Left ventricle myocardium superior (tissue), 1 donor: ENCODE data around the gene SLC2A9. TPM values are rescaled to one million over a fixed set of nuclear protein-coding genes. Genes with fewer than 3 reads are reported as not detected.

ENCODE experiments used
- ATAC-seq: fragments of 200-7000 bp; cut with Tn5 transposase; one replicate; pipeline ENCODE4 v1.9.1; 2020; ENCODE audit warnings: mild to moderate bottlenecking, moderate library complexity
- DNase-seq: peaks from one replicate; pipeline ENCODE4 v3.0.0-alpha.2; 2020
- intact Hi-C: fragments of 100-400 bp; cut with micrococcal nuclease; formaldehyde crosslinking; loops from one replicate; pipeline ENCODE4 v1.11.0; 2022
- long read RNA-seq: library from polyadenylated mRNA; unstranded; transcript quantifications from one replicate; pipeline ENCODE4 v2.0.0, GENCODE V29; 2021
- total RNA-seq: library from RNA; stranded (reverse); fragmentation: NEBNext Ultra II Directional; extraction: Animal tissue kit (Norgen Biotek cat#: 25700); gene quantifications from one replicate; pipeline ENCODE4 v1.2.1, GENCODE V29; 2021
- donor health status: DM: no; HTN: yes; CAD: no; lungs with severe emphysema.

Gene SLC2A9
- total RNA-seq = 7.1 TPM
- long read RNA-seq, partial matches to known transcripts = 3 of 10 reads
- long read RNA-seq, other reads (novel, unspliced or antisense) = 7 of 10 reads

DNA sequence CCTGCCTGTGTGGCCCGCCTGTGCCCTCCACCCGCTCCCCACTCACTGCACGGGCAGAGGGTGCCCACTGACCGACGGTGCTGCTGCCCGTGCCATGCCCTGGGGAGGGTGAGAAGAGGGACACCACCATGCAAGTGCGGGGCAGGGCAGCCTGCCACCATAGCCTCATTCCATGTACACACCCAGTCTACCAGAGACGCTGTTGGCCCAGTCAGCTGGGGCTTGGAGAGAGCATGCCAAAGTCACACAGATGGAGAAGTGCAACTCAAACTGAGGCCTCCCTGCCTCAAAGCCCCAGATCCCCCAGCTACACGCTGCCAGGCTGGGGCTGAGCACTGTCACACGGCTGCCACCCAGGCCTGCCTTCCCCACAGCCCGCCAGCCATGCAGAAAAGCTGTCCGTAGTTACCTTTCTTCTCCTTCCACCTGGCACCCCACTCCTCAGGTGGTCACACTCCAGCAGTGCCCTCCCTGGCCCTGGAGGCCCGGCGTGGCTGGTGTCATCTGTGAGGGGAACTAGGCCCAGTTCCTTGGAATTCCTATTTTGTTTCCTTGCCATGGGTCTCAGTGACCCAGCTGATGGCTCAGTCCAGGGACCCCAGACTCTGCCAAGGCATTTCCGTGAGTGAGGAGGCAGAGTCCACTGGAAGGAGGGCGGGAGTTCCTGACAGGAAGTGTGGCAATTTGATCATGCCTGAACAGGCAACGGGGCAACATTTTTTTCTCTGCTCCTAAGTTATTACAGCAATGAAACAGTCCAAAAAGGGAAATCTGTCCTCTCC lies at the start of gene SLC2A9:
Gene SLC2A9 (minus strand): TSS at position 627 of the 782 bp plus-strand sequence. CDS start 68 bp downstream, at position 559.
- intact Hi-C loops = no loop called here
- DNase-seq (peak; percentile 56), ATAC-seq (no peak)

- ATAC-seq = no peak
- no peak for DNase-seq
- intact Hi-C loops = no loop called here
Measured at GRCh38 chr4:10069075-10069642, 47.9 kb upstream of the SLC2A9 start.

- ATAC-seq (no peak), DNase-seq (no peak)
- intact Hi-C loops = no loop called here
Measured at GRCh38 chr4:10066670-10067651, 45.7 kb upstream of the SLC2A9 start.

- ATAC-seq (no peak), DNase-seq (no peak)
- intact Hi-C loops = no loop called here
Measured at GRCh38 chr4:10066206-10066605, 44.9 kb upstream of the SLC2A9 start.

- ATAC-seq (peak; percentile 98), DNase-seq (peak; percentile 72)
- intact Hi-C loops = no loop called here
Measured at GRCh38 chr4:10063544-10064300, 42.4 kb upstream of the SLC2A9 start.

- no peak for ATAC-seq
- intact Hi-C loops = no loop called here
- DNase-seq = no peak
Measured at GRCh38 chr4:10061650-10062415, 40.5 kb upstream of the SLC2A9 start.

DNA sequence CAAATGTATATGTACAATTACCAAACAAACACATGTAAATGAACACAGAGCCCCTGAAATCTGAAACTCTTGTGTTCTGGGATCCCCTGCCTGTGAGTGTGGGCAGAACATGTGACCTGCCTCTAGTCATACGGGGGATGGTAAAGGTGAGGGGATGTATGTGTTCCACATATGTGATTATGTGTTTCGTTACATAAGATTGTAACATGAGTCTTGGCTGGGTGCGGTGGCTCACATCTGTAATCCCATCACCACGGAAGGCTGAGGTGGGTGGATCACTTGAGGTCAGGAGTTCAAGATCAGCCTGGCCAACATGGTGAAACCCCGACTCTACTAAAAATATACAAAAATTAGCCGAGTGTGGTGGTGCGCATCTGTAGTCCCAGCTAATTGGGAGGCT lies 37.1 kb upstream of the SLC2A9 start:
- ATAC-seq = no peak
- intact Hi-C loops = no loop called here
- no peak for DNase-seq

DNA sequence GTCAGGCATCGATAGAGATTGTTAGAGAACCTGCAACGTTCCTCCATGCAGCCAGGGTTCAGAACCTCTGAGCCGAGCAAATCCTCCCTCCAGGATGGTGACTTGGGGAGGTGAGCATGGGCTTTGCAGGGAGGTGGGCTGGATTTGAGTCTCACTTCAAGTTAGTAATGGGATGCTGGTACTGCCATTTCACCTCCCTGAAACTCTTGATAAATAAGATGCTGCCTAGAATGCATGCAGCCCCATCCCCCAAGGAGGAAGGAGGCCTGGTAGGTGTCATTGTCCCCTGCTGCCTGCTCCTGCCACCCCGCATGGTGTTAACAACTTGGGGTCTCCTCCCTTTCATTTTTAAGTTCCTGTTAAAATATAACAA lies 35.7 kb upstream of the SLC2A9 start:
- ATAC-seq = no peak
- no peak for DNase-seq
- intact Hi-C loops = no loop called here

DNA sequence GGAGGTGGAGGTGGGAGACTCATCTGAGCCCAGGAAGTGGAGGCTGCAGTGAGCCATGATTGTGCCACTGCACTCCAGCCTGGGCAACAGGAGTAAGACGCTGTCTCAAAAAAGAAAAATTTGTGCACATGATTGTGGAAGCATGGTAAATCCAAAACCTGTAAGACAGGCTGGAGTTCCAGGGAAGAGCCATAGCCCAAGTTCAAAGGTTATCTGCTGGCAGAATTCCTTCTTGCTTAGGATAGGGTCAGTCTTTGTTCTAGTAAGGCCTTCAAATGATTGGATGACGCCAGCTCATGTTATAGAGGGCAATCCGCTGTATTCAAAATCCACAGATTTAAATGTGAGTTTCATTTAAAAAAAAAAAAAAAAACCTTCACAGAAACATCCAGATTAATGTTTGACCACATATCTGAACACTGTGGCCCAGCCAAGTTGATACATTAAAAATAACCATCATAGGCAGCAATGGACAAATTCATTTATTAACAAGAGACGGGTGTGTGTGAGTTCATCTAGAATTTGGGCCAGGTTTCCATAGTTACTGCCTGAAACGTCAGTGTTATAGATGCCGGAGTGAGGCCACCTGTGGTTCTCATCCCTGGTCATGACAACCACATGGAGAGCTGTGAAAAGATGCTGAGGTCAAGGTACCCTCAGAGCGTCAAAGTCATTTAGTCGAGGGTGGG lies 35.2 kb upstream of the SLC2A9 start:
- intact Hi-C loops = no loop called here
- ATAC-seq = no peak

DNA sequence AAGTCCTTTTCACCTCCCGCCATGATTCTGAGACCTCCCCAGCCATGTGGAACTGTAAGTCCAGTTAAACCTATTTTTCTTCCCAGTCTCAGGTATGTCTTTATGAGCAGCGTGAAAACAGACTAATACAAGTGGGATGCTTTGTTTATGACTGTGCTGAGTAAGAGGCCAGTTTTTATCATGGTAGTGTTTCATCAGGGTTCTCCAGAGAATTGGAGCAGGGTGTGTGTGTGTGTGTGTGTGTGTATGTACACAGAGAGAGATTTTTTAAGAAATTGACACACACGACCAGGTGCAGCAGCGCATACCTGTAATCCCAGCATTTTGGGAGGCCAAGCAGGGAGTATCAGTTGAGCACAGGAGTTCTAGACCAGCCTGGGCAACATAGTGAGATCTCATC lies 34.6 kb upstream of the SLC2A9 start:
- DNase-seq (no peak), ATAC-seq (no peak)
- intact Hi-C loops = no loop called here

More for the DNA sequence above, 35.2 kb upstream of the SLC2A9 start:
- DNase-seq = no peak

- intact Hi-C loops = no loop called here
- DNase-seq (no peak), ATAC-seq (peak; percentile 65)
Measured at GRCh38 chr4:10054571-10055041, 33.3 kb upstream of the SLC2A9 start.

- peak; percentile 57 for ATAC-seq
- DNase-seq = no peak
- intact Hi-C loops = no loop called here
Measured at GRCh38 chr4:10053635-10054453, 32.5 kb upstream of the SLC2A9 start.

- DNase-seq (no peak), ATAC-seq (no peak)
- intact Hi-C loops = no loop called here
Measured at GRCh38 chr4:10051517-10052135, 30.3 kb upstream of the SLC2A9 start.

DNA sequence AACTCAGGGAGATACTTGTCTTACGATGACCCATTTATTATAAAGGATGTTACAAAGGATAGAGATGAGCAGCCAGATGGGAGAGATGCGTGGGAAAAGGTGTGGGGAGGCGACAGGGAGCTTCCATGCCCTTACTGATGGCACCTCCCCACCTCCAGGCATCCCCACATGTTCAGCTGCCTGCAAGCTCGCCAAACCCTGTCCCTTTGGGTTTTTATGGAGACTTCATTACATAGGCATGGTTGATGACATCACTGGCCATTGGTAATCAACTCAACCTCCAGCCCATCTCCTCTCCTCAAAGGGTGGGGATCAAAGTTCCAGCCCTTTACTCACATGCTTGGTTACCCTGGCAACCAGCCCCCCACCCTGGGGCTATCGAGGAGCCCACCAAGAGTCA lies 29.4 kb upstream of the SLC2A9 start:
- intact Hi-C loops = no loop called here
- ATAC-seq (no peak), DNase-seq (no peak)

DNA sequence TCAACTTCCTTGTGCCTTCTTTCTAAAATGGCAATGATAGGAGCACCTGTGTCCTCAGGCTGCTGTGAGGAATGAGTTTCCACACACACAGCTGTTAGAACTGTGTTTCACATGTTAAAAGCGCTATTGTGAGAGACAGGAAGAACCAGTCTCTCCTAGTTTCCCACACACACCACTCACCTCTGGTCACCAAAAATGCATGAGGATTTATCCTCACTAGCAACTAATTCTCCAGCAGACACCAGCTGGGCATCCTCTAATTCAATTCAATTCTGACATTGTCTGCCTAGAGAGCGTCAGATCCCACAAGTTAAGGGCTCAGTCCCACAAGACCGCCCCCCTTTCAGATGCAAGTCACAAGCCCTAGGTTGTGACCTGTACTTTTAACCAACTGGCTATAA lies 29.0 kb upstream of the SLC2A9 start:
- intact Hi-C loops = no loop called here
- ATAC-seq (no peak), DNase-seq (no peak)

DNA sequence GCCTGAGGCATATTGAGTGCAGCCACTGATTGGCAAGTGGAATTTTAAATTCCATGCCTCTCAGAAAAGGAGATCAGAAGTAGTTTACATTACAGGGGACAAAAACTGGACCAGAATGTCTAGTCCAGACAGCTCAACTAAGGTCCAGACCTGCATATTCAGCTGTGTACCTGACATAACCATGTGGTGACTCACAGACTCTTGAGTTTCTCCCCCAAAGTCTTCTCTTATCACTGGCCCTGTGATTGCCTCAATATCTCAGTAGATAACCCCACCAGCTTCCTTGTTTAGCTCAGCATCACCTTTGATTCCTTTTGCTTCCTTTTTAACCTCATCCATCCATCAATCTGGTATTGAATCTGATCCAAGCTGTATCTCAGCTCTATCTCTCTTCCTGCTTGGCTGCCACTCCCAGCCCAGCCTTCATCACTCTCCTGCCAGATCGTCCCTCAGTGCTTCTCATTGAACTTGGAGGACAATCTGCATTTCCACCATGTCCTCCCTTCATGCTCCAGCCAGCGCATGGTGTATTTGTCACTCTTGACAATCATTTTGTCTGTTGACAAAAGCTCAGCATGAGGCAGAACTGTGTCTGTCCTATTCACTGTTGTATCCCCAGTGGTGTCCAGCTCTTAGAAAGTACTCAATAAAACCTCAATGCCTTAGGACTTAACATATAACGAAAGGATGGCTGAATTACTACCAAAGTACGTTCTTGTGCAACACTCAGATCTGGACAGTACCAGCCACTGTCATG lies 27.8 kb upstream of the SLC2A9 start:
- intact Hi-C loops = no loop called here
- DNase-seq (no peak), ATAC-seq (no peak)
